H54 (cell line): ENCODE results near the gene CDC25A.
"Not testable (repeated sequence)": the region's sequence is repeated elsewhere in the genome, so short reads cannot be mapped to it uniquely, and the experiment has no call there.

Source experiments
- DNase-seq: peaks from one replicate; pipeline ENCODE4 v3.0.0; 2011; ENCODE audit warnings: low spot score, mixed read lengths; ENCODE audit not compliant: insufficient read length
- FAIRE-seq: peaks from 3 replicates; lab custom pipeline; 2011; peaks lifted over from hg19 to GRCh38; lab: Jason Lieb, UNC
- POLR2A ChIP-seq: IDR thresholded peaks from 2 replicates; pipeline ENCODE4 v1.6.1; 2011; ENCODE audit warnings: low read depth, mild to moderate bottlenecking, low read length

Gene CDC25A

GRCh38 chr3:48215019-48215418, 26.8 kb upstream of the CDC25A start:
- no peak for FAIRE-seq

GRCh38 chr3:48214225-48214624, 26.0 kb upstream of the CDC25A start:
- DNase-seq (no peak), FAIRE-seq (no peak)
- no peak for TF ChIP-seq POLR2A

More at GRCh38 chr3:48215019-48215418, 26.8 kb upstream of the CDC25A start:
- no peak for TF ChIP-seq POLR2A
- no peak for DNase-seq

GRCh38 chr3:48211776-48212175, 23.6 kb upstream of the CDC25A start:
- DNase-seq, FAIRE-seq: not testable (repeated sequence)

GRCh38 chr3:48210534-48210933, 22.3 kb upstream of the CDC25A start:
- DNase-seq, FAIRE-seq: not testable (repeated sequence)

- no peak for TF ChIP-seq POLR2A
- DNase-seq (no peak), FAIRE-seq (no peak)
These were observed 21.2 kb upstream of the CDC25A start for GRCh38 chr3:48209445-48209844.

GRCh38 chr3:48208076-48208475, 19.9 kb upstream of the CDC25A start:
- TF ChIP-seq POLR2A = no peak
- no peak for FAIRE-seq
- no peak for DNase-seq

GRCh38 chr3:48202632-48203031, 14.4 kb upstream of the CDC25A start:
- DNase-seq (no peak), FAIRE-seq (no peak)
- TF ChIP-seq POLR2A = no peak

GRCh38 chr3:48199117-48199516, 10.9 kb upstream of the CDC25A start:
- TF ChIP-seq POLR2A = no peak
- DNase-seq = no peak
- FAIRE-seq = no peak

- FAIRE-seq = no peak
- no peak for TF ChIP-seq POLR2A
- DNase-seq = no peak
These were observed 8.4 kb upstream of the CDC25A start for GRCh38 chr3:48196611-48197010.

GRCh38 chr3:48194446-48195071, 6.3 kb upstream of the CDC25A start:
- no peak for TF ChIP-seq POLR2A
- FAIRE-seq (peak; percentile 36), DNase-seq (peak; percentile 75)

GRCh38 chr3:48190911-48191310, 2.7 kb upstream of the CDC25A start:
- DNase-seq (no peak), FAIRE-seq (no peak)
- TF ChIP-seq POLR2A = no peak

- no peak for TF ChIP-seq POLR2A
- no peak for FAIRE-seq
- no peak for DNase-seq
These were observed 1.1 kb upstream of the CDC25A start for GRCh38 chr3:48189321-48189720.

GRCh38 chr3:48187579-48188265, 495 bp downstream of the CDC25A start:
- no peak for TF ChIP-seq POLR2A
- FAIRE-seq (no peak), DNase-seq (no peak)

GRCh38 chr3:48187301-48187578, 977 bp downstream of the CDC25A start:
- FAIRE-seq = no peak
- TF ChIP-seq POLR2A = no peak
- DNase-seq = no peak

GRCh38 chr3:48186631-48187300, 1.5 kb downstream of the CDC25A start:
- no peak for FAIRE-seq
- no peak for DNase-seq
- no peak for TF ChIP-seq POLR2A
